H1 (cell line): ENCODE data around the gene TNS2. TPM values are rescaled to one million over a fixed set of nuclear protein-coding genes. Genes with fewer than 3 reads are reported as not detected.

Experiments
- CBX5 ChIP-seq: fragments of 300-800, 300-1000 bp; sonication (generic); IDR thresholded peaks from 2 replicates; pipeline ENCODE4 v1.7.1; 2016; ENCODE audit warnings: antibody characterized with exemption, low read length, low read depth
- CHD7 ChIP-seq: fragments of 300-600 bp; sonication (generic); IDR thresholded peaks from 2 replicates; pipeline ENCODE4 v1.7.1; 2012; ENCODE audit warnings: low read length, moderate library complexity, mild to moderate bottlenecking, inconsistent platforms; ENCODE audit not compliant: insufficient replicate concordance
- EGR1 ChIP-seq: IDR thresholded peaks from 2 replicates; pipeline ENCODE4 v1.6.1; 2011; ENCODE audit warnings: low read depth, low read length, borderline replicate concordance
- EP300 ChIP-seq, 2 experiments: IDR thresholded peaks; 1 replicate in 1 of 2; 2 replicates in 1 of 2; pipeline ENCODE4 v1.6.1; 2011 to 2012; ENCODE audit warnings: low read depth in 2 of 2, low read length in 2 of 2, mild to moderate bottlenecking in 2 of 2, borderline replicate concordance in 1 of 2, inconsistent platforms in 1 of 2, moderate library complexity in 1 of 2
- HDAC6 ChIP-seq: IDR thresholded peaks from one replicate; pipeline ENCODE4 v1.7.1; 2012; ENCODE audit warnings: low read depth, mild to moderate bottlenecking, inconsistent platforms, low read length, moderate library complexity
- KDM4A ChIP-seq: IDR thresholded peaks from one replicate; pipeline ENCODE4 v1.7.1; 2012; ENCODE audit warnings: low read depth, mild to moderate bottlenecking, moderate library complexity, low read length, inconsistent platforms; ENCODE audit not compliant: severe bottlenecking
- SIX5 ChIP-seq: IDR thresholded peaks from 2 replicates; pipeline ENCODE4 v1.6.1; 2011; ENCODE audit warnings: mild to moderate bottlenecking, low read depth, low read length
- SRF ChIP-seq: IDR thresholded peaks from 2 replicates; pipeline ENCODE4 v1.6.1; 2011; ENCODE audit warnings: mild to moderate bottlenecking, low read depth, low read length, moderate library complexity
- TAF7 ChIP-seq: optimal IDR thresholded peaks from 2 replicates; pipeline ENCODE3; 2011; ENCODE audit warnings: low read depth, mild to moderate bottlenecking, inconsistent platforms, low read length, moderate library complexity, borderline replicate concordance
- TBP ChIP-seq: IDR thresholded peaks from 2 replicates; pipeline ENCODE4 v1.6.1; 2011; ENCODE audit warnings: low read depth, low read length, improper control_type of control experiment
- polyA plus RNA-seq, 7 experiments: library from polyadenylated mRNA; depleted of rRNA in 3 of 7; stranded (reverse) in 5 of 7; unstranded in 2 of 7; fragments of >200 nt in 5 of 7; fragments of 200-250 nt in 2 of 7; gene quantifications; 1 replicate in 5 of 7; 2 replicates in 1 of 7; 4 replicates in 1 of 7; pipeline versions ENCODE4 v1.2.1 to v1.2.3, GENCODE V29; 2011 to 2013; ENCODE audit warnings: missing spikeins in 2 of 7, mixed read lengths in 2 of 7
- total RNA-seq: library from RNA; stranded (reverse); fragmentation: NEBNext Ultra II Directional; extraction: Animal tissue kit (Norgen Biotek cat#: 25700); gene quantifications from 2 replicates; pipeline ENCODE4 v1.2.1, GENCODE V29; 2021

The TNS2 gene
- total and polyA plus RNA-seq, 2 of the 8 experiments (the other 6 are each of a cell fraction or from before 2014, with no cell fraction given) = 2.8 to 4.7 TPM

GRCh38 chr12:53069621-53070410 is 20.0 kb downstream of the TNS2 start (continued):
- TF ChIP-seq CHD7 = no peak
- no peak for TF ChIP-seq EGR1
- no peak for TF ChIP-seq SIX5
- TF ChIP-seq HDAC6 = no peak
- no peak for TF ChIP-seq SRF
- no peak for TF ChIP-seq KDM4A
- no peak for TF ChIP-seq CBX5
- TF ChIP-seq TAF7 = no peak
- TF ChIP-seq EP300 (IDR thresholded peaks at IDR 0.05; ENCODE audit: borderline replicate concordance in 1 of 2, low read depth in 2 of 2, low read length in 2 of 2) = no peak
- no peak for TF ChIP-seq TBP
